HL-60 (cell line): Measurements from ENCODE around the gene MYEOV.

Experiments
- DNase-seq, 2 experiments: peaks; one replicate each; pipeline ENCODE4 v3.0.0-alpha.2; 2010 to 2020; ENCODE audit warnings: low read depth in 1 of 2, low spot score in 1 of 2
- H3K27ac ChIP-seq: fragments of 250-450 bp; sonication (Bioruptor Pico); replicated peaks from 2 replicates; pipeline ENCODE4 v1.5.1; 2020; ENCODE audit warnings: mild to moderate bottlenecking, moderate library complexity
- H3K27me3 ChIP-seq: fragments of 250-450 bp; sonication (Bioruptor Pico); 2 replicates; pipeline ENCODE4 v1.5.1; 2021; ENCODE audit warnings: mild to moderate bottlenecking, moderate library complexity; ENCODE audit not compliant: insufficient read depth, poor library complexity, severe bottlenecking
- H3K4me3 ChIP-seq: replicated peaks from 2 replicates; pipeline ENCODE4 v1.5.1; 2011; ENCODE audit warnings: mild to moderate bottlenecking, control low read depth, low read length; ENCODE audit not compliant: insufficient read depth
- CTCF ChIP-seq: IDR thresholded peaks from one replicate; pipeline ENCODE4 v1.5.1; 2011; ENCODE audit warnings: low read length, control low read depth, inconsistent platforms; ENCODE audit not compliant: insufficient read depth
- GABPA ChIP-seq: IDR thresholded peaks from 2 replicates; pipeline ENCODE4 v1.6.1; 2012; ENCODE audit warnings: low read depth
- POLR2AphosphoS5 ChIP-seq: IDR thresholded peaks from 2 replicates; pipeline ENCODE4 v1.6.1; 2012; ENCODE audit warnings: low read depth
- REST ChIP-seq: IDR thresholded peaks from 2 replicates; pipeline ENCODE4 v1.6.1; 2012; ENCODE audit warnings: low read depth; ENCODE audit not compliant: insufficient replicate concordance
- SPI1 ChIP-seq: IDR thresholded peaks from 2 replicates; pipeline ENCODE4 v1.6.1; 2012; ENCODE audit warnings: low read depth, mild to moderate bottlenecking, borderline replicate concordance
- long read RNA-seq: library from polyadenylated mRNA; unstranded; transcript quantifications from one replicate; pipeline ENCODE4 v2.0.0, GENCODE V29; 2020

MYEOV gene
- long read RNA-seq, result 0 reads

GRCh38 chr11:69293819-69294505, at the start of gene MYEOV:
Gene MYEOV, plus strand, starts transcription at chr11:69294155. Its CDS starts 1,200 bp downstream, at chr11:69295355.
- H3K4me3 ChIP-seq, result no peak within 1 kb of the TSS
- DNase-seq, result no peak
- TF ChIP-seq GABPA, result no peak
- no peak for TF ChIP-seq REST
- no peaks in the 10 kb centered on the region for H3K27me3 ChIP-seq
- H3K27ac ChIP-seq, result no peak within 1 kb of the TSS

- TF ChIP-seq POLR2AphosphoS5 (no peak), CTCF (no peak), REST (no peak), GABPA (no peak), SPI1 (no peak)
- Histone ChIP-seq H3K27ac (no peak overlapping the region), H3K4me3 (no peak overlapping the region), H3K27me3 (no peaks in the 10 kb centered on the region)
- no peak for DNase-seq
Observed at GRCh38 chr11:69244266-69244665, 49.7 kb upstream of the MYEOV start.

GRCh38 chr11:69245041-69245440, 48.9 kb upstream of the MYEOV start:
- no peak for DNase-seq
- no peak for TF ChIP-seq SPI1
- no peak for TF ChIP-seq GABPA
- TF ChIP-seq CTCF, result no peak
- no peak for TF ChIP-seq POLR2AphosphoS5
- H3K27ac ChIP-seq, result no peak overlapping the region

GRCh38 chr11:69245491-69246345, 48.2 kb upstream of the MYEOV start:
- no peak overlapping the region for H3K27ac ChIP-seq
- TF ChIP-seq GABPA, result no peak
- TF ChIP-seq POLR2AphosphoS5, result no peak
- TF ChIP-seq SPI1, result no peak
- no peak for TF ChIP-seq CTCF
- no peak for TF ChIP-seq REST
- H3K27me3 ChIP-seq, result no peaks in the 10 kb centered on the region
- H3K4me3 ChIP-seq, result no peak overlapping the region
- no peak for DNase-seq

More at GRCh38 chr11:69245041-69245440, 48.9 kb upstream of the MYEOV start:
- no peaks in the 10 kb centered on the region for H3K27me3 ChIP-seq
- no peak overlapping the region for H3K4me3 ChIP-seq
